K562 (cell line): ENCODE measurements around the gene EXOC4. TPM values are rescaled to one million over a fixed set of nuclear protein-coding genes. Genes with fewer than 3 reads are reported as not detected.

ENCODE experiments used
- CEBPG ChIP-seq, 3 experiments: fragments of 200-800 bp in 1 of 3; sonication (Bioruptor generic) in 1 of 3; sonication (generic) in 1 of 3; formaldehyde crosslinking in 1 of 3; IDR thresholded peaks in 2 of 3; conservative IDR thresholded peaks in 1 of 3; 2 replicates each; pipeline versions ENCODE4 v1.6.1 to v1.8.0; 2016 to 2022; ENCODE audit warnings: missing compliant biosample characterization in 2 of 3, missing genetic modification characterization in 2 of 3, mild to moderate bottlenecking in 1 of 3, missing genetic modification reagents in 1 of 3
- CTBP1 ChIP-seq: fragments of 450-650 bp; IDR thresholded peaks from 2 replicates; pipeline ENCODE4 v1.6.1; 2016; ENCODE audit warnings: borderline replicate concordance
- E2F5 ChIP-seq: sonication (generic); formaldehyde crosslinking; IDR thresholded peaks from 2 replicates; pipeline ENCODE4 v1.8.0; 2022; ENCODE audit warnings: mild to moderate bottlenecking, missing genetic modification reagents
- HMG20A ChIP-seq: fragments of 450-650 bp; formaldehyde crosslinking; conservative IDR thresholded peaks from 2 replicates; pipeline ENCODE4 v1.4.0; 2020; ENCODE audit warnings: mild to moderate bottlenecking, mixed read lengths
- NR1H2 ChIP-seq: sonication (generic); formaldehyde crosslinking; IDR thresholded peaks from 2 replicates; pipeline ENCODE4 v1.4.0; 2020; ENCODE audit warnings: mild to moderate bottlenecking, missing genetic modification reagents
- ZSCAN29 ChIP-seq: fragments of 450-650 bp; IDR thresholded peaks from 2 replicates; pipeline ENCODE4 v1.6.1; 2017
- polyA plus RNA-seq, 8 experiments: library from polyadenylated mRNA; depleted of rRNA in 4 of 8; stranded (reverse) in 5 of 8; unstranded in 3 of 8; fragments of >200 nt; fragmentation: Nextera tagmentation in 2 of 8; fragmentation: Illumina TruSeq in 1 of 8; extraction: Ambion mirVana in 2 of 8; extraction: Trizol in 1 of 8; gene quantifications; 2 replicates each; pipeline versions ENCODE4 v1.2.1 to v1.2.3, GENCODE V29; 2011 to 2014; ENCODE audit warnings: inconsistent platforms in 1 of 8, missing spikeins in 1 of 8
- total RNA-seq, 7 experiments: library from RNA; depleted of rRNA in 6 of 7; stranded (reverse); fragments of >200 nt in 6 of 7; fragmentation: Illumina TruSeq in 2 of 7; extraction: Trizol in 2 of 7; gene quantifications; 2 replicates each; pipeline versions ENCODE4 v1.2.1 to v1.2.3, GENCODE V29; 2011 to 2021; ENCODE audit warnings: low replicate concordance in 1 of 7
- TF ChIP-seq, protein P1 (sequence below): fragments of 200-600 bp; sonication (generic); IDR thresholded peaks from one replicate; pipeline ENCODE4 v1.6.1; 2012; ENCODE audit warnings: mild to moderate bottlenecking, low read depth, low read length, inconsistent platforms
- TF ChIP-seq, protein P2 (sequence below): fragments of 200-800 bp; sonication (Bioruptor generic); IDR thresholded peaks from 2 replicates; pipeline ENCODE4 v1.6.1; 2017; ENCODE audit warnings: missing genetic modification characterization, missing compliant biosample characterization
- TF ChIP-seq, protein P3 (sequence below): fragments of 450-650 bp; IDR thresholded peaks from 2 replicates; pipeline ENCODE4 v1.6.1; 2018; ENCODE audit warnings: mild to moderate bottlenecking, low read depth; ENCODE audit not compliant: partially characterized antibody

The EXOC4 gene
- total and polyA plus RNA-seq, 9 of the 15 experiments (the other 6 are each of a cell fraction or from before 2014, with no cell fraction given): 18.5 to 73.1 (median 46.6) TPM

DNA sequence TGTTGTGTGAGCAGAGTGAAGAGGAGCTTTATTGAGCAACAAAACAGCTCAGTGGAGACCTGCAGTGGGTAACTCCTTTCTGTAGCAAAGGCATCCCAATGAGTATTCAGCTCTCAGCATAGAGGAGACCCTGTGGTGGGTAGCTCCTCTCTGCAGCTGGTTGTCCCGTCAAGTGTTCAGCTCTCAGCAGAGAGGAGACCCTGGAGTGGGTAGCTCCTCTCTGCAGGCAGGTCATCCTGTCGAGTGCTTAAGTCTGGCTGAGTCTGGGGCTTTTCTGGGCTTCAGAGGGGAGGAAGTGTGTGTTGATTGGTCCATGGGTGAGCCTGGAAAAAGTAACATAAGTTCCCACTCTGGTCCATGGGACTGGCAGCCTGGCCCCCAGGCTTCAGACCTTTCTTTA lies 702.3 kb downstream of the EXOC4 start (continued):
- TF ChIP-seq, protein P1, sequence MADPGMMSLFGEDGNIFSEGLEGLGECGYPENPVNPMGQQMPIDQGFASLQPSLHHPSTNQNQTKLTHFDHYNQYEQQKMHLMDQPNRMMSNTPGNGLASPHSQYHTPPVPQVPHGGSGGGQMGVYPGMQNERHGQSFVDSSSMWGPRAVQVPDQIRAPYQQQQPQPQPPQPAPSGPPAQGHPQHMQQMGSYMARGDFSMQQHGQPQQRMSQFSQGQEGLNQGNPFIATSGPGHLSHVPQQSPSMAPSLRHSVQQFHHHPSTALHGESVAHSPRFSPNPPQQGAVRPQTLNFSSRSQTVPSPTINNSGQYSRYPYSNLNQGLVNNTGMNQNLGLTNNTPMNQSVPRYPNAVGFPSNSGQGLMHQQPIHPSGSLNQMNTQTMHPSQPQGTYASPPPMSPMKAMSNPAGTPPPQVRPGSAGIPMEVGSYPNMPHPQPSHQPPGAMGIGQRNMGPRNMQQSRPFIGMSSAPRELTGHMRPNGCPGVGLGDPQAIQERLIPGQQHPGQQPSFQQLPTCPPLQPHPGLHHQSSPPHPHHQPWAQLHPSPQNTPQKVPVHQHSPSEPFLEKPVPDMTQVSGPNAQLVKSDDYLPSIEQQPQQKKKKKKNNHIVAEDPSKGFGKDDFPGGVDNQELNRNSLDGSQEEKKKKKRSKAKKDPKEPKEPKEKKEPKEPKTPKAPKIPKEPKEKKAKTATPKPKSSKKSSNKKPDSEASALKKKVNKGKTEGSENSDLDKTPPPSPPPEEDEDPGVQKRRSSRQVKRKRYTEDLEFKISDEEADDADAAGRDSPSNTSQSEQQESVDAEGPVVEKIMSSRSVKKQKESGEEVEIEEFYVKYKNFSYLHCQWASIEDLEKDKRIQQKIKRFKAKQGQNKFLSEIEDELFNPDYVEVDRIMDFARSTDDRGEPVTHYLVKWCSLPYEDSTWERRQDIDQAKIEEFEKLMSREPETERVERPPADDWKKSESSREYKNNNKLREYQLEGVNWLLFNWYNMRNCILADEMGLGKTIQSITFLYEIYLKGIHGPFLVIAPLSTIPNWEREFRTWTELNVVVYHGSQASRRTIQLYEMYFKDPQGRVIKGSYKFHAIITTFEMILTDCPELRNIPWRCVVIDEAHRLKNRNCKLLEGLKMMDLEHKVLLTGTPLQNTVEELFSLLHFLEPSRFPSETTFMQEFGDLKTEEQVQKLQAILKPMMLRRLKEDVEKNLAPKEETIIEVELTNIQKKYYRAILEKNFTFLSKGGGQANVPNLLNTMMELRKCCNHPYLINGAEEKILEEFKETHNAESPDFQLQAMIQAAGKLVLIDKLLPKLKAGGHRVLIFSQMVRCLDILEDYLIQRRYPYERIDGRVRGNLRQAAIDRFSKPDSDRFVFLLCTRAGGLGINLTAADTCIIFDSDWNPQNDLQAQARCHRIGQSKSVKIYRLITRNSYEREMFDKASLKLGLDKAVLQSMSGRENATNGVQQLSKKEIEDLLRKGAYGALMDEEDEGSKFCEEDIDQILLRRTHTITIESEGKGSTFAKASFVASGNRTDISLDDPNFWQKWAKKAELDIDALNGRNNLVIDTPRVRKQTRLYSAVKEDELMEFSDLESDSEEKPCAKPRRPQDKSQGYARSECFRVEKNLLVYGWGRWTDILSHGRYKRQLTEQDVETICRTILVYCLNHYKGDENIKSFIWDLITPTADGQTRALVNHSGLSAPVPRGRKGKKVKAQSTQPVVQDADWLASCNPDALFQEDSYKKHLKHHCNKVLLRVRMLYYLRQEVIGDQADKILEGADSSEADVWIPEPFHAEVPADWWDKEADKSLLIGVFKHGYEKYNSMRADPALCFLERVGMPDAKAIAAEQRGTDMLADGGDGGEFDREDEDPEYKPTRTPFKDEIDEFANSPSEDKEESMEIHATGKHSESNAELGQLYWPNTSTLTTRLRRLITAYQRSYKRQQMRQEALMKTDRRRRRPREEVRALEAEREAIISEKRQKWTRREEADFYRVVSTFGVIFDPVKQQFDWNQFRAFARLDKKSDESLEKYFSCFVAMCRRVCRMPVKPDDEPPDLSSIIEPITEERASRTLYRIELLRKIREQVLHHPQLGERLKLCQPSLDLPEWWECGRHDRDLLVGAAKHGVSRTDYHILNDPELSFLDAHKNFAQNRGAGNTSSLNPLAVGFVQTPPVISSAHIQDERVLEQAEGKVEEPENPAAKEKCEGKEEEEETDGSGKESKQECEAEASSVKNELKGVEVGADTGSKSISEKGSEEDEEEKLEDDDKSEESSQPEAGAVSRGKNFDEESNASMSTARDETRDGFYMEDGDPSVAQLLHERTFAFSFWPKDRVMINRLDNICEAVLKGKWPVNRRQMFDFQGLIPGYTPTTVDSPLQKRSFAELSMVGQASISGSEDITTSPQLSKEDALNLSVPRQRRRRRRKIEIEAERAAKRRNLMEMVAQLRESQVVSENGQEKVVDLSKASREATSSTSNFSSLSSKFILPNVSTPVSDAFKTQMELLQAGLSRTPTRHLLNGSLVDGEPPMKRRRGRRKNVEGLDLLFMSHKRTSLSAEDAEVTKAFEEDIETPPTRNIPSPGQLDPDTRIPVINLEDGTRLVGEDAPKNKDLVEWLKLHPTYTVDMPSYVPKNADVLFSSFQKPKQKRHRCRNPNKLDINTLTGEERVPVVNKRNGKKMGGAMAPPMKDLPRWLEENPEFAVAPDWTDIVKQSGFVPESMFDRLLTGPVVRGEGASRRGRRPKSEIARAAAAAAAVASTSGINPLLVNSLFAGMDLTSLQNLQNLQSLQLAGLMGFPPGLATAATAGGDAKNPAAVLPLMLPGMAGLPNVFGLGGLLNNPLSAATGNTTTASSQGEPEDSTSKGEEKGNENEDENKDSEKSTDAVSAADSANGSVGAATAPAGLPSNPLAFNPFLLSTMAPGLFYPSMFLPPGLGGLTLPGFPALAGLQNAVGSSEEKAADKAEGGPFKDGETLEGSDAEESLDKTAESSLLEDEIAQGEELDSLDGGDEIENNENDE: no peak
- TF ChIP-seq CTBP1 (no peak), CEBPG (CRISPR knock-in tag; IDR thresholded peaks at IDR 0.05) (no peak), CEBPG (tag; conservative IDR thresholded peaks at IDR 0.05 in 1 of 2, IDR thresholded peaks at IDR 0.05 in 1 of 2) (no peak), E2F5 (CRISPR knock-in tag) (no peak), NR1H2 (CRISPR knock-in tag) (no peak), HMG20A (no peak), ZSCAN29 (no peak)
- TF ChIP-seq, protein P2, sequence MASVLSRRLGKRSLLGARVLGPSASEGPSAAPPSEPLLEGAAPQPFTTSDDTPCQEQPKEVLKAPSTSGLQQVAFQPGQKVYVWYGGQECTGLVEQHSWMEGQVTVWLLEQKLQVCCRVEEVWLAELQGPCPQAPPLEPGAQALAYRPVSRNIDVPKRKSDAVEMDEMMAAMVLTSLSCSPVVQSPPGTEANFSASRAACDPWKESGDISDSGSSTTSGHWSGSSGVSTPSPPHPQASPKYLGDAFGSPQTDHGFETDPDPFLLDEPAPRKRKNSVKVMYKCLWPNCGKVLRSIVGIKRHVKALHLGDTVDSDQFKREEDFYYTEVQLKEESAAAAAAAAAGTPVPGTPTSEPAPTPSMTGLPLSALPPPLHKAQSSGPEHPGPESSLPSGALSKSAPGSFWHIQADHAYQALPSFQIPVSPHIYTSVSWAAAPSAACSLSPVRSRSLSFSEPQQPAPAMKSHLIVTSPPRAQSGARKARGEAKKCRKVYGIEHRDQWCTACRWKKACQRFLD (CRISPR knock-in tag): no peak
- TF ChIP-seq, protein P3, sequence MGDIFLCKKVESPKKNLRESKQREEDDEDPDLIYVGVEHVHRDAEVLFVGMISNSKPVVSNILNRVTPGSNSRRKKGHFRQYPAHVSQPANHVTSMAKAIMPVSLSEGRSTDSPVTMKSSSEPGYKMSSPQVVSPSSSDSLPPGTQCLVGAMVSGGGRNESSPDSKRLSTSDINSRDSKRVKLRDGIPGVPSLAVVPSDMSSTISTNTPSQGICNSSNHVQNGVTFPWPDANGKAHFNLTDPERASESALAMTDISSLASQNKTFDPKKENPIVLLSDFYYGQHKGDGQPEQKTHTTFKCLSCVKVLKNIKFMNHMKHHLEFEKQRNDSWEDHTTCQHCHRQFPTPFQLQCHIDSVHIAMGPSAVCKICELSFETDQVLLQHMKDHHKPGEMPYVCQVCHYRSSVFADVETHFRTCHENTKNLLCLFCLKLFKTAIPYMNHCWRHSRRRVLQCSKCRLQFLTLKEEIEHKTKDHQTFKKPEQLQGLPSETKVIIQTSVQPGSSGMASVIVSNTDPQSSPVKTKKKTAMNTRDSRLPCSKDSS: peak; percentile 52
